HepG2 (cell line): ENCODE data around the gene KLF6. TPM values are rescaled to one million over a fixed set of nuclear protein-coding genes. Genes with fewer than 3 reads are reported as not detected.

Experiments
- AKAP8 ChIP-seq: sonication (generic); formaldehyde crosslinking; IDR thresholded peaks from 2 replicates; pipeline ENCODE4 v1.5.1; 2020; ENCODE audit warnings: mild to moderate bottlenecking, missing genetic modification reagents
- CHD2 ChIP-seq: IDR thresholded peaks from 2 replicates; pipeline ENCODE4 v1.6.1; 2011; ENCODE audit warnings: low read depth, low read length, improper control_type of control experiment
- CTCF ChIP-seq: sonication (generic); formaldehyde crosslinking; IDR thresholded peaks from 2 replicates; pipeline ENCODE4 v1.5.0; 2020; ENCODE audit warnings: mild to moderate bottlenecking, missing genetic modification reagents, moderate library complexity
- FOXP1 ChIP-seq, 2 experiments: fragments of 450-650 bp in 1 of 2; IDR thresholded peaks; 2 replicates each; pipeline ENCODE4 v1.6.1; 2017 to 2018; ENCODE audit warnings: antibody characterized with exemption in 1 of 2
- LBX2 ChIP-seq: sonication (generic); formaldehyde crosslinking; IDR thresholded peaks from 2 replicates; pipeline ENCODE4 v1.5.0; 2020; ENCODE audit warnings: missing genetic modification reagents, mild to moderate bottlenecking, borderline replicate concordance
- MBD4 ChIP-seq: IDR thresholded peaks from 2 replicates; pipeline ENCODE4 v1.6.1; 2012; ENCODE audit warnings: low read length, inconsistent platforms, borderline replicate concordance
- NCOR1 ChIP-seq: fragments of 200-600 bp; sonication (generic); IDR thresholded peaks from 2 replicates; pipeline ENCODE4 v1.7.0; 2017; ENCODE audit warnings: antibody characterized with exemption, low read length, borderline replicate concordance
- NR2F6 ChIP-seq, 2 experiments: IDR thresholded peaks; 2 replicates each; pipeline ENCODE4 v1.6.1; 2016; ENCODE audit warnings: antibody characterized with exemption in 1 of 2, mild to moderate bottlenecking in 1 of 2
- PHF8 ChIP-seq: sonication (generic); formaldehyde crosslinking; IDR thresholded peaks from 2 replicates; pipeline ENCODE4 v1.5.0; 2020; ENCODE audit warnings: missing genetic modification reagents
- POLR2A ChIP-seq, 2 experiments: IDR thresholded peaks; 2 replicates each; pipeline ENCODE4 v1.6.1; 2011; ENCODE audit warnings: low read depth in 2 of 2, low read length in 2 of 2, mild to moderate bottlenecking in 1 of 2, moderate library complexity in 1 of 2; ENCODE audit not compliant: insufficient read depth in 1 of 2
- RFXAP ChIP-seq: sonication (generic); formaldehyde crosslinking; IDR thresholded peaks from 2 replicates; pipeline ENCODE4 v1.4.0; 2020; ENCODE audit warnings: missing genetic modification reagents, borderline replicate concordance
- SOX13 ChIP-seq, 3 experiments: fragments of 450-650 bp in 1 of 3; sonication (generic) in 1 of 3; formaldehyde crosslinking in 1 of 3; IDR thresholded peaks in 2 of 3; conservative IDR thresholded peaks in 1 of 3; 2 replicates each; pipeline versions ENCODE4 v1.5.0 to v1.6.1; 2016 to 2020; ENCODE audit warnings: antibody characterized with exemption in 1 of 3, mild to moderate bottlenecking in 1 of 3, missing compliant biosample characterization in 1 of 3, missing genetic modification reagents in 1 of 3, moderate library complexity in 1 of 3
- SOX6 ChIP-seq, 2 experiments: fragments of 450-650 bp in 1 of 2; sonication (generic) in 1 of 2; formaldehyde crosslinking in 1 of 2; IDR thresholded peaks; 2 replicates each; pipeline versions ENCODE4 v1.4.0 to v1.6.1; 2017 to 2020; ENCODE audit warnings: antibody characterized with exemption in 1 of 2, mild to moderate bottlenecking in 1 of 2, missing genetic modification reagents in 1 of 2
- SP4 ChIP-seq: sonication (generic); formaldehyde crosslinking; IDR thresholded peaks from 2 replicates; pipeline ENCODE4 v1.8.1; 2023; ENCODE audit warnings: mild to moderate bottlenecking, missing genetic modification reagents
- SSRP1 ChIP-seq: IDR thresholded peaks from 2 replicates; pipeline ENCODE4 v1.6.1; 2016; ENCODE audit warnings: control low read depth
- TBP ChIP-seq: sonication (generic); formaldehyde crosslinking; IDR thresholded peaks from 2 replicates; pipeline ENCODE4 v1.5.0; 2020; ENCODE audit warnings: missing genetic modification reagents
- TEAD3 ChIP-seq: optimal IDR thresholded peaks from 2 replicates; pipeline ENCODE3; 2016; ENCODE audit warnings: borderline replicate concordance
- THAP11 ChIP-seq: IDR thresholded peaks from 2 replicates; pipeline ENCODE4 v1.6.1; 2016; ENCODE audit warnings: missing biosample characterization, missing genetic modification reagents
- ZBTB26 ChIP-seq: IDR thresholded peaks from 2 replicates; pipeline ENCODE4 v1.6.1; 2016; ENCODE audit warnings: missing compliant biosample characterization, missing genetic modification reagents, borderline replicate concordance
- ZBTB42 ChIP-seq: sonication (generic); formaldehyde crosslinking; IDR thresholded peaks from 2 replicates; pipeline ENCODE4 v1.5.0; 2020; ENCODE audit warnings: mild to moderate bottlenecking, missing genetic modification reagents
- ZNF331 ChIP-seq: sonication (generic); formaldehyde crosslinking; IDR thresholded peaks from 2 replicates; pipeline ENCODE4 v1.4.0; 2020; ENCODE audit warnings: missing genetic modification reagents
- ZNF468 ChIP-seq: sonication (generic); formaldehyde crosslinking; IDR thresholded peaks from 2 replicates; pipeline ENCODE4 v1.8.0; 2022; ENCODE audit warnings: mild to moderate bottlenecking, moderate library complexity, missing genetic modification reagents
- ZNF484 ChIP-seq: sonication (generic); formaldehyde crosslinking; IDR thresholded peaks from 2 replicates; pipeline ENCODE4 v1.5.1; 2020; ENCODE audit warnings: mild to moderate bottlenecking, low read depth, missing genetic modification reagents, borderline replicate concordance
- ZNF562 ChIP-seq: sonication (generic); formaldehyde crosslinking; IDR thresholded peaks from 2 replicates; pipeline ENCODE4 v1.8.0; 2022; ENCODE audit warnings: missing genetic modification reagents, borderline replicate concordance
- ZNF619 ChIP-seq: sonication (generic); formaldehyde crosslinking; IDR thresholded peaks from 2 replicates; pipeline ENCODE4 v1.4.0; 2020; ENCODE audit warnings: mild to moderate bottlenecking, missing genetic modification reagents
- ZNF747 ChIP-seq: sonication (generic); formaldehyde crosslinking; IDR thresholded peaks from 2 replicates; pipeline ENCODE4 v1.8.1; 2023; ENCODE audit warnings: missing genetic modification reagents, mild to moderate bottlenecking, borderline replicate concordance
- ZZZ3 ChIP-seq: sonication (generic); formaldehyde crosslinking; IDR thresholded peaks from 2 replicates; pipeline ENCODE4 v1.4.0; 2020; ENCODE audit warnings: missing genetic modification reagents, mild to moderate bottlenecking, borderline replicate concordance
- polyA plus RNA-seq, 8 experiments: library from polyadenylated mRNA; depleted of rRNA in 3 of 8; stranded (reverse) in 7 of 8; unstranded in 1 of 8; fragments of >200 nt; fragmentation: Illumina TruSeq in 4 of 8; extraction: Trizol in 4 of 8; gene quantifications; 2 replicates each; pipeline versions ENCODE4 v1.2.1 to v1.2.3, GENCODE V29; 2011 to 2016; ENCODE audit warnings: low read depth in 4 of 8, missing spikeins in 1 of 8, mixed read lengths in 1 of 8; ENCODE audit not compliant: insufficient read depth in 1 of 8
- total RNA-seq, 5 experiments: library from RNA; depleted of rRNA; stranded (reverse); fragments of >200 nt; fragmentation: Illumina TruSeq; extraction: Trizol; gene quantifications; 2 replicates each; pipeline ENCODE4 v1.2.3, GENCODE V29; 2016; ENCODE audit warnings: low read depth in 1 of 5

Gene KLF6
- total and polyA plus RNA-seq, 2 of the 13 experiments (the other 11 are each of a cell fraction or from before 2014, with no cell fraction given): 27.0 to 71.9 TPM

- TF ChIP-seq RFXAP (no peak), CTCF (CRISPR knock-in tag) (no peak), FOXP1 (IDR thresholded peaks at IDR 0.05) (no peak), FOXP1 (CRISPR knock-in tag; IDR thresholded peaks at IDR 0.05) (peak; percentile 87), PHF8 (CRISPR knock-in tag) (peak; percentile 41; the same call in 1 of the 2 replicates), AKAP8 (CRISPR knock-in tag) (no peak), SSRP1 (CRISPR knock-in tag) (peak; percentile 54), SP4 (CRISPR knock-in tag) (no peak), TEAD3 (CRISPR knock-in tag) (peak; percentile 30), LBX2 (CRISPR knock-in tag) (no peak), CHD2 (no peak), THAP11 (CRISPR knock-in tag) (0 out of 2 replicates have a peak, but pooled peaks have one; percentile 32), ZNF562 (CRISPR knock-in tag) (no peak), NR2F6 (IDR thresholded peaks at IDR 0.05) (no peak), NR2F6 (CRISPR knock-in tag; IDR thresholded peaks at IDR 0.05) (no peak), ZNF468 (no peak), NCOR1 (peak; percentile 57; the same call in 1 of the 2 replicates), ZZZ3 (no peak), SOX6 (IDR thresholded peaks at IDR 0.05) (no peak), SOX6 (CRISPR knock-in tag; IDR thresholded peaks at IDR 0.05) (peak; percentile 90), POLR2A (IDR thresholded peaks at IDR 0.05; ENCODE audit: insufficient read depth in 1 of 2, low read depth in 2 of 2, low read length in 2 of 2) (peak in 1 of 2 experiments; percentile 43; a peak in 1 of 4 replicates), ZBTB26 (no peak), ZNF619 (CRISPR knock-in tag) (no peak), SOX13 (IDR thresholded peaks at IDR 0.05) (peak; percentile 93), SOX13 (CRISPR knock-in tag; conservative IDR thresholded peaks at IDR 0.05 in 1 of 2, IDR thresholded peaks at IDR 0.05 in 1 of 2) (peak in 1 of 2 experiments; percentile 92; a peak in 2 of 4 replicates), MBD4 (0 out of 2 replicates have a peak, but pooled peaks have one; percentile 49), ZNF331 (CRISPR knock-in tag) (0 out of 2 replicates have a peak, but pooled peaks have one; percentile 49), ZBTB42 (no peak), ZNF747 (no peak), ZNF484 (no peak), TBP (no peak)
Measured at GRCh38 chr10:3783682-3784432, 1.2 kb downstream of the KLF6 start (continued).
